HG02840 (cell line): ENCODE data around the gene SLC2A14.

ENCODE experiments used
- ATAC-seq: cut with Tn5 transposase; IDR thresholded peaks from one replicate; pipeline ENCODE4 v1.9.1; 2021; ENCODE audit warnings: mild to moderate bottlenecking, moderate library complexity, moderate number of reproducible peaks; ENCODE audit not compliant: unreplicated experiment, low FRiP score

SLC2A14 gene

DNA sequence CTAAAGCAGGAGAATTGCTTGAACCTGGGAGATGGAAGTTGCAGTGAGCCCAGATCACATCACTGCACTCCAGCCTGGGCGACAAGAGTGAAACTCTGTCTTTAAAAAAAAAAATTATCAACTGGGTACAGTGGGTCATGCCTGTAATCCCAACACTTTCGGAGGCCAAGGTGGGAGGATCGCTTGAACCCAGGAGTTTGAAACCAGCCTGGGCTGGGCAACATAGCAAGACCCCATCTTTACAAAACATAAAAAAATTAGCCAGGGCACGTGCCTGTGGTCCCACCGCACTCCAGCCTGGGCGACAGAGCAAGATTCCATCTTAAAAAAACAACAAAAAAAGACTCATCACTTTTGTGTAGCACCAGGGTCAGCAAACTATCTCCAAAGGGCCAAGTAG, 90.7 kb downstream of the SLC2A14 start:
- ATAC-seq: no peak

- no peak for ATAC-seq
Measured at GRCh38 chr12:7781274-7781673, 91.4 kb downstream of the SLC2A14 start.

- no peak for ATAC-seq
Measured at GRCh38 chr12:7769999-7770398, 102.7 kb downstream of the SLC2A14 start.
